ENCODE results near the gene ERC2.

- TF ChIP-seq, protein P1, sequence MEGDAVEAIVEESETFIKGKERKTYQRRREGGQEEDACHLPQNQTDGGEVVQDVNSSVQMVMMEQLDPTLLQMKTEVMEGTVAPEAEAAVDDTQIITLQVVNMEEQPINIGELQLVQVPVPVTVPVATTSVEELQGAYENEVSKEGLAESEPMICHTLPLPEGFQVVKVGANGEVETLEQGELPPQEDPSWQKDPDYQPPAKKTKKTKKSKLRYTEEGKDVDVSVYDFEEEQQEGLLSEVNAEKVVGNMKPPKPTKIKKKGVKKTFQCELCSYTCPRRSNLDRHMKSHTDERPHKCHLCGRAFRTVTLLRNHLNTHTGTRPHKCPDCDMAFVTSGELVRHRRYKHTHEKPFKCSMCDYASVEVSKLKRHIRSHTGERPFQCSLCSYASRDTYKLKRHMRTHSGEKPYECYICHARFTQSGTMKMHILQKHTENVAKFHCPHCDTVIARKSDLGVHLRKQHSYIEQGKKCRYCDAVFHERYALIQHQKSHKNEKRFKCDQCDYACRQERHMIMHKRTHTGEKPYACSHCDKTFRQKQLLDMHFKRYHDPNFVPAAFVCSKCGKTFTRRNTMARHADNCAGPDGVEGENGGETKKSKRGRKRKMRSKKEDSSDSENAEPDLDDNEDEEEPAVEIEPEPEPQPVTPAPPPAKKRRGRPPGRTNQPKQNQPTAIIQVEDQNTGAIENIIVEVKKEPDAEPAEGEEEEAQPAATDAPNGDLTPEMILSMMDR (conservative IDR thresholded peaks at IDR 0.05 in 1 of 2, IDR thresholded peaks at IDR 0.05 in 1 of 2; ENCODE audit: extremely low read depth in 1 of 2, insufficient read depth in 1 of 2, low read depth in 1 of 2, low read length in 2 of 2): no peak
- no peak for TF ChIP-seq EZH2 (IDR thresholded peaks at IDR 0.05; ENCODE audit: borderline replicate concordance, low read length)
Measured at GRCh38 chr3:55608301-55608937, 859.8 kb downstream of the ERC2 start.

All from mammary epithelial cell (primary cell).